GM21619 (cell line): ENCODE data around the gene HTT.
A peak's percentile ranks its signal among the peaks of the same experiment; 100 is the strongest.
"Not testable (repeated sequence)": the region's sequence is repeated elsewhere in the genome, so short reads cannot be mapped to it uniquely, and the experiment has no call there.

Source experiments
- ATAC-seq: cut with Tn5 transposase; IDR thresholded peaks from one replicate; pipeline ENCODE4 v1.9.1; 2021; ENCODE audit not compliant: unreplicated experiment

The HTT gene

GRCh38 chr4:3044870-3045819, 29.3 kb upstream of the HTT start:
- no peak for ATAC-seq

- no peak for ATAC-seq
Observed at GRCh38 chr4:3046162-3046561, 28.3 kb upstream of the HTT start.

GRCh38 chr4:3046623-3047022, 27.9 kb upstream of the HTT start:
- ATAC-seq: no peak

- ATAC-seq: peak; percentile 89
Observed at GRCh38 chr4:3047464-3048286, 26.8 kb upstream of the HTT start.

- ATAC-seq: not testable (repeated sequence)
Observed at GRCh38 chr4:3051141-3051897, 23.2 kb upstream of the HTT start.

- ATAC-seq: no peak
Observed at GRCh38 chr4:3054169-3054759, 20.2 kb upstream of the HTT start.

- ATAC-seq: no peak
Observed at GRCh38 chr4:3059943-3060342, 14.5 kb upstream of the HTT start.

- ATAC-seq: no peak
Observed at GRCh38 chr4:3060946-3061345, 13.5 kb upstream of the HTT start.

GRCh38 chr4:3062471-3062870, 12.0 kb upstream of the HTT start:
- no peak for ATAC-seq

GRCh38 chr4:3065551-3065950, 8.9 kb upstream of the HTT start:
- ATAC-seq: no peak

GRCh38 chr4:3066836-3067400, 7.6 kb upstream of the HTT start:
- ATAC-seq: no peak

- ATAC-seq: no peak
Observed at GRCh38 chr4:3067473-3068001, 6.9 kb upstream of the HTT start.

GRCh38 chr4:3069661-3070199, 4.8 kb upstream of the HTT start:
- ATAC-seq: no peak

GRCh38 chr4:3070709-3071500, 3.6 kb upstream of the HTT start:
- ATAC-seq: no peak

GRCh38 chr4:3071811-3072210, 2.7 kb upstream of the HTT start:
- no peak for ATAC-seq

GRCh38 chr4:3073158-3074077, 1.1 kb upstream of the HTT start:
- peak; percentile 17 for ATAC-seq

GRCh38 chr4:3074846-3075651, 568 bp downstream of the HTT start:
- no peak for ATAC-seq
